NAMALWA (cell line): ENCODE results near the gene ARHGAP26.

ENCODE experiments used
- DNase-seq: peaks from one replicate; pipeline ENCODE4 v3.0.0-alpha.2; 2015; ENCODE audit warnings: low spot score

ARHGAP26 gene

GRCh38 chr5:143165049-143165880 is 395.1 kb downstream of the ARHGAP26 start:
- no peak for DNase-seq

- DNase-seq: no peak
Observed at GRCh38 chr5:143166090-143166489, 395.9 kb downstream of the ARHGAP26 start.

GRCh38 chr5:143166661-143167420 is 396.7 kb downstream of the ARHGAP26 start:
- DNase-seq: no peak

GRCh38 chr5:143168171-143168741 is 398.1 kb downstream of the ARHGAP26 start:
- no peak for DNase-seq

- no peak for DNase-seq
Observed at GRCh38 chr5:143168921-143169810, 399.0 kb downstream of the ARHGAP26 start.

- DNase-seq: no peak
Observed at GRCh38 chr5:143170104-143170503, 399.9 kb downstream of the ARHGAP26 start.

- no peak for DNase-seq
Observed at GRCh38 chr5:143170977-143171376, 400.8 kb downstream of the ARHGAP26 start.

- DNase-seq: no peak
Observed at GRCh38 chr5:143172739-143173138, 402.6 kb downstream of the ARHGAP26 start.

GRCh38 chr5:143173139-143173889 is 403.1 kb downstream of the ARHGAP26 start:
- DNase-seq: no peak

GRCh38 chr5:143174714-143175398 is 404.7 kb downstream of the ARHGAP26 start:
- no peak for DNase-seq

- peak; percentile 15 for DNase-seq
Observed at GRCh38 chr5:143176048-143176447, 405.9 kb downstream of the ARHGAP26 start.

GRCh38 chr5:143177263-143177983 is 407.2 kb downstream of the ARHGAP26 start:
- DNase-seq: no peak

- DNase-seq: no peak
Observed at GRCh38 chr5:143179126-143179740, 409.1 kb downstream of the ARHGAP26 start.

GRCh38 chr5:143180751-143181150 is 410.6 kb downstream of the ARHGAP26 start:
- no peak for DNase-seq

GRCh38 chr5:143181173-143181572 is 411.0 kb downstream of the ARHGAP26 start:
- no peak for DNase-seq

GRCh38 chr5:143182106-143182505 is 411.9 kb downstream of the ARHGAP26 start:
- no peak for DNase-seq

- DNase-seq: peak; percentile 27
Observed at GRCh38 chr5:143182901-143183820, 413.0 kb downstream of the ARHGAP26 start.

- DNase-seq: no peak
Observed at GRCh38 chr5:143183989-143184388, 413.8 kb downstream of the ARHGAP26 start.
